WERI-Rb-1 (cell line): ENCODE measurements around the gene SLC1A6.
"Not testable (repeated sequence)": the region's sequence is repeated elsewhere in the genome, so short reads cannot be mapped to it uniquely, and the experiment has no call there.

Experiments
- DNase-seq: peaks from one replicate; pipeline ENCODE4 v3.0.0-alpha.2; 2020
- H3K27ac ChIP-seq: fragments of 250-450 bp; sonication (Bioruptor Pico); 2 replicates; pipeline ENCODE4 v1.5.1; 2020; ENCODE audit warnings: mild to moderate bottlenecking, moderate library complexity
- H3K27me3 ChIP-seq: fragments of 250-450 bp; sonication (Bioruptor Pico); 2 replicates; pipeline ENCODE4 v1.5.1; 2021; ENCODE audit warnings: mild to moderate bottlenecking, low read depth, moderate library complexity; ENCODE audit not compliant: insufficient read depth, severe bottlenecking
- H3K36me3 ChIP-seq: fragments of 250-450 bp; sonication (Bioruptor Pico); 2 replicates; pipeline ENCODE4 v1.5.1; 2020; ENCODE audit warnings: mild to moderate bottlenecking, moderate library complexity
- H3K4me3 ChIP-seq: 2 replicates; pipeline ENCODE4 v1.5.1; 2011; ENCODE audit warnings: low read depth, mild to moderate bottlenecking, control low read depth, low read length
- H3K9me3 ChIP-seq: fragments of 250-450 bp; sonication (Bioruptor Pico); 2 replicates; pipeline ENCODE4 v1.5.1; 2021; ENCODE audit warnings: mild to moderate bottlenecking, moderate library complexity; ENCODE audit not compliant: severe bottlenecking
- TF ChIP-seq, protein P1 (sequence below): IDR thresholded peaks from 2 replicates; pipeline ENCODE4 v1.5.1; 2011; ENCODE audit warnings: low read depth, mild to moderate bottlenecking, control low read depth, inconsistent platforms, low read length

Gene SLC1A6

DNA sequence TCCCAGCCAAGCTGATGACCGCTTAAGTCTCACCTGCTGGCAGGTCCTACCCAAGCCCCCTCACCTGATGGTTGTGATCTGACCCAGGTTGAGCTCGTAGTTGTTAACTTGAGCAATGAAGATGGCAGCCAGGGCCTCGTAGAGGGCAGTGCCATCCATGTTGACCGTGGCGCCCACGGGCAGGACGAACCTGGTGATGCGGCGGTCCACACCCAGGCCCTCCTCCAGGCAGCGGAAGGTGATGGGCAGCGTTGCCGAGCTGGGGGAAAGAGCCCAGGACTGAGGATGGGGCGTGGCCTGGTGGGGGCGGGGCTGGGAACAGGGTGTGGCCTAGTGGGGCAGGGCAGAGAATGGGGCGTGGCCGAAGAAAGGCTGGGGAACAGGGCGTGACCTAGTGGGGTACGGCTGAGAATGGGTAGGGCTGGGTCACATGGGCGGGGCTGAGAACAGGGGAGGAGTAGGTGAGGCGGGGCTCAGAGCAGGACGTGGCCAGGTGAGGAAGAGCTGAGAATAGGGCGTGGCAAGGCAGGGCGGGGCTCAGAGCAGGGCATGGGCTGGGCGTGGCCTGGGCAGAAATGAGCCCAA, 25.5 kb downstream of the SLC1A6 start:
- Histone ChIP-seq H3K27me3 (peaks cover 77% of the 10 kb centered on the region), H3K27ac (no peak overlapping the region), H3K9me3 (no peaks in the 10 kb centered on the region), H3K4me3 (no peak overlapping the region), H3K36me3 (no peaks in the 10 kb centered on the region)
- DNase-seq: no peak
- TF ChIP-seq, protein P1, sequence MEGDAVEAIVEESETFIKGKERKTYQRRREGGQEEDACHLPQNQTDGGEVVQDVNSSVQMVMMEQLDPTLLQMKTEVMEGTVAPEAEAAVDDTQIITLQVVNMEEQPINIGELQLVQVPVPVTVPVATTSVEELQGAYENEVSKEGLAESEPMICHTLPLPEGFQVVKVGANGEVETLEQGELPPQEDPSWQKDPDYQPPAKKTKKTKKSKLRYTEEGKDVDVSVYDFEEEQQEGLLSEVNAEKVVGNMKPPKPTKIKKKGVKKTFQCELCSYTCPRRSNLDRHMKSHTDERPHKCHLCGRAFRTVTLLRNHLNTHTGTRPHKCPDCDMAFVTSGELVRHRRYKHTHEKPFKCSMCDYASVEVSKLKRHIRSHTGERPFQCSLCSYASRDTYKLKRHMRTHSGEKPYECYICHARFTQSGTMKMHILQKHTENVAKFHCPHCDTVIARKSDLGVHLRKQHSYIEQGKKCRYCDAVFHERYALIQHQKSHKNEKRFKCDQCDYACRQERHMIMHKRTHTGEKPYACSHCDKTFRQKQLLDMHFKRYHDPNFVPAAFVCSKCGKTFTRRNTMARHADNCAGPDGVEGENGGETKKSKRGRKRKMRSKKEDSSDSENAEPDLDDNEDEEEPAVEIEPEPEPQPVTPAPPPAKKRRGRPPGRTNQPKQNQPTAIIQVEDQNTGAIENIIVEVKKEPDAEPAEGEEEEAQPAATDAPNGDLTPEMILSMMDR: no peak

DNA sequence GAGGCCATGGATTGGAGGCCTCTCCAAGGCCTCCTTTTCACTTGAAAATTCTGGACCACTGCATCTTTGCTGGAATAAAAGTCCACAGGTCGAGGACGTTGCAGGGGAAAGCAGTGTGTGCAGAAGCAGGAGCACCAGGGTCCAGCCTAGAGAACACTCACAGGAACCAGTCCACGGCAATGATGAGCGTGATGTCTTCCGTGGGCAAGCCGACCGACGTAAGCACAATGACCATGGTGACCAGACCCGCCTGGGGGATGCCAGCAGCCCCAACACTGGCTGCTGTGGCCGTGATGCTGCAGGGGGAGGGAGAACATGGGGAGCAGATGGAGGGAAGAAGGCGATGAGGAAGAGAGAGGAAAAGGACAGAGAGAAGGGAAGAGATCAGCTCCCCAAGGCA, 26.9 kb downstream of the SLC1A6 start:
- Histone ChIP-seq H3K4me3 (no peak overlapping the region), H3K9me3 (no peaks in the 10 kb centered on the region), H3K27ac (no peak overlapping the region), H3K27me3 (peaks cover 85% of the 10 kb centered on the region), H3K36me3 (no peaks in the 10 kb centered on the region)
- DNase-seq: no peak
- TF ChIP-seq, protein P1: no peak

DNA sequence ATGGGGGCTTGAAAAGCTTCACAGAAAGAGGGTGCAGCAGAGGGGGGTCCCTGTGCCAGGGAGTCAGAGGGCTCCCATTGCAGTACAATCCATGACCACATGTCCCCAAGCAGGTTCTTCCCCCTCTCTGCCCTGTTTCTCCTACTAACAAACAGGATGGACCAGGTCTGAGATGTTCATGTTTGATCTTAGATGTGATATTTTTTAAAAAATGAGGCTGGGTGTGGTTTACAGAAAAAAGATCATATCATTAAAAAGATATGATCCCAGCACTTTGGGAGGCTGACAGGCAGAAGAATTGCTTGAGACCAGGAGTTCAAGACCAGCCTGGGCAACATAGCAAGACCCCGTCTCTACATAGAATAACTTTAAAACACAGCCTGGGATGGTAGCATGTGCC, 29.2 kb downstream of the SLC1A6 start:
- no peak for DNase-seq
- Histone ChIP-seq H3K27me3 (peaks cover 84% of the 10 kb centered on the region), H3K27ac (no peak overlapping the region), H3K4me3 (no peak overlapping the region), H3K9me3 (no peaks in the 10 kb centered on the region), H3K36me3 (no peaks in the 10 kb centered on the region)
- TF ChIP-seq, protein P1: no peak

DNA sequence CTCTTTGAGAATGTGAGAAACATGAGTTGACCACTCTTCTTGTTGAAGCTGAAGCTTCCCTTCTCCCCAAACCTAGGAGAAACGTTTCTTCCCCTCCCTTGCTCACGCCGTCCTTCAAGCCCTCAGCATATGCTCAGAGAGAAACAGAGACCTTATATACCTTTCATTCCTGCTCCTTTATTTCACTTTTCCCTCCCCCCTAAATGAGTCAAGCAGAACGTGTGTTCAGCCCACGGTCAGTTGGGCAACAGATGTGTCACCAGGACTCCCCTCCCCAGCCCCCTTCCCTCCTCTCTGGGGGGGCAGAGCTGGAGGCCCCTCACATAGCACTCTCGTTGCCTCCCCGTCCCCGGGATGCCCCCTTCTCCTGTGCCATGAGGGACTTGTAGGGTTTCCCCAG, 29.8 kb downstream of the SLC1A6 start:
- Histone ChIP-seq H3K27me3 (peaks cover 82% of the 10 kb centered on the region), H3K36me3 (no peaks in the 10 kb centered on the region), H3K27ac (no peak overlapping the region), H3K9me3 (no peaks in the 10 kb centered on the region), H3K4me3 (no peak overlapping the region)
- DNase-seq: no peak
- TF ChIP-seq, protein P1: no peak

DNA sequence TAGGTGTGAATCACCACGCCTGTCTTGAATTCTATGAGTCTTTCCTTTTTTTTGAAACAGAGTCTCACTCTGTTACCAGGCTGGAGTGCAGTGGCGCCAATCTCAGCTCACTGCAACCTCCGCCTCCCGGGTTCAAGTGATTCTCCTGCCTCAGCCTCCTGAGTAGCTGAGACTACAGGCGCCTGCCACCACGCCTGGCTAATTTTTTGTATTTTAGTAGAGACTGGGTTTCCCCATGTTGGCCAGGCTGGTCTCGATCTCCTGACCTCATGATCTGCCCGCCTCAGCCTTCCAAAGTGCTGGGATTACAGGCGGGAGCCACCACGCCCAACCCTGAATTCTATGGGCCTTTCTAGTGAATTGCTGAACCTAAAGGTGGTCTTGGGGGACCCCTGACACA, 30.3 kb downstream of the SLC1A6 start:
- H3K36me3 ChIP-seq, DNase-seq, H3K9me3 ChIP-seq, H3K4me3 ChIP-seq, H3K27ac ChIP-seq: not testable (repeated sequence)
- peaks cover 82% of the 10 kb centered on the region for H3K27me3 ChIP-seq

DNA sequence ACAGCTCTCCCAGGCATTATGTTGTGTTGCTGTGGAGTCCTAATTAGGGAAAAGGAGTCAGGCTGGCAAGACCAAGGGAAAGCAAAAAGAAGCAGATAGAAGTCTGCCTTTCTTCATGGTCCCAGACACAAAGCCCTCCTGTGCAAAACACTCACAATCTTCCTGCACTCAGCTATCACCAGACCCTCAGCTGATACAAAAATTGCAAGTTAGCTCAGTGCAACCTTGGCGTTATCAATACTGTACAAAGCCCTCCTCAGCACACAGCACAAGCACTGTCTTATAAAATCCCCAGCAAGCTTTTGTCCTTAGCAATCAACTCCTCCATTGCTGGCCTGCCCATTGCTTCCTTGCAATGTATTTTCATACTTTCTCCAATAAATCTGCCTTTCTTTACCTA, 35.2 kb downstream of the SLC1A6 start:
- no peak overlapping the region for H3K4me3 ChIP-seq
- TF ChIP-seq, protein P1: no peak
- no peaks in the 10 kb centered on the region for H3K36me3 ChIP-seq
- no peaks in the 10 kb centered on the region for H3K9me3 ChIP-seq
- no peak overlapping the region for H3K27ac ChIP-seq
- DNase-seq: no peak
- peaks cover 84% of the 10 kb centered on the region for H3K27me3 ChIP-seq
